ENCODE measurements around the gene MRPL54. TPM values are rescaled to one million over a fixed set of nuclear protein-coding genes. Genes with fewer than 3 reads are reported as not detected.
A peak's percentile ranks its signal among the peaks of the same experiment; 100 is the strongest.

MRPL54 gene
- total and polyA plus RNA-seq, 11 donors, result 58.9 to 153 (median 69.2) TPM

GRCh38 chr19:3759482-3760254 is 2.8 kb upstream of the MRPL54 start:
- H3K9me3 ChIP-seq, result no peaks in the 10 kb centered on the region
- H3K4me3 ChIP-seq, result peak overlapping the region in 1 of 12 donors; percentile 88
- peaks cover 5 to 43% (median 28%) of the 10 kb centered on the region in 12 donors for H3K4me1 ChIP-seq
- intact Hi-C loops (cut with DNase I), result loop anchor here in 6 of 10 donors (5.0 to 10.0 kb wide), 4 partner anchors 63 to 228 kb away; partner anchors contain the start of gene EEF2 (in 5 of the 6)
- peaks cover 0 to 34% (median 32%) of the 10 kb centered on the region in 9 donors for H3K36me3 ChIP-seq
- no peak overlapping the region for H3K27ac ChIP-seq
- TF ChIP-seq CTCF (IDR thresholded peaks at IDR 0.05), result no peak
- no peak for TF ChIP-seq POLR2A (IDR thresholded peaks at IDR 0.05)
- WGBS, 4 donors, result 88 to 94% (median 91%) methylated on average over 8 to 19 of the region's 19 CpGs
- no peak for DNase-seq
- no peak for ATAC-seq
- H3K27me3 ChIP-seq, result no peaks in the 10 kb centered on the region

GRCh38 chr19:3760871-3761361 is 1.6 kb upstream of the MRPL54 start:
- no peak for ATAC-seq
- TF ChIP-seq CTCF (IDR thresholded peaks at IDR 0.05) (no peak), POLR2A (IDR thresholded peaks at IDR 0.05) (no peak)
- no peaks in the 10 kb centered on the region for H3K9me3 ChIP-seq
- peaks cover 0 to 46% (median 38%) of the 10 kb centered on the region in 9 donors for H3K36me3 ChIP-seq
- no peaks in the 10 kb centered on the region for H3K27me3 ChIP-seq
- H3K27ac ChIP-seq, result peak overlapping the region in 11 of 12 donors; percentile 83 to 99 (median 97)
- H3K4me1 ChIP-seq, result peaks cover 5 to 43% (median 28%) of the 10 kb centered on the region in 12 donors
- peak overlapping the region; percentile 69 to 98 (median 90) for H3K4me3 ChIP-seq
- WGBS, 4 donors, result 36 to 44% (median 40%) methylated on average over 7 of the region's 7 CpGs
- intact Hi-C loops (cut with DNase I), result loop anchor here in 6 of 10 donors (5.0 to 10.0 kb wide), 4 partner anchors 61 to 226 kb away; partner anchors contain the start of gene EEF2 (in 5 of the 6)
- no peak for DNase-seq

- Histone ChIP-seq H3K36me3 (peaks cover 0 to 50% (median 35%) of the 10 kb centered on the region in 9 donors), H3K9me3 (no peaks in the 10 kb centered on the region), H3K27me3 (no peaks in the 10 kb centered on the region), H3K27ac (peak within 1 kb of the TSS; percentile 90 to 99 (median 97)), H3K4me1 (peaks cover 5 to 43% (median 28%) of the 10 kb centered on the region in 12 donors), H3K4me3 (peak within 1 kb of the TSS; percentile 69 to 98 (median 90))
- DNase-seq (peak; percentile 90 to 98 (median 93)), ATAC-seq (peak; percentile 27 to 70 (median 58))
- 3 to 7% (median 4%) methylated on average over 25 to 45 of the region's 45 CpGs for WGBS, 4 donors
- TF ChIP-seq CTCF (IDR thresholded peaks at IDR 0.05) (peak; percentile 53 to 97 (median 81)), POLR2A (IDR thresholded peaks at IDR 0.05) (peak in 1 of 2 donors; percentile 85)
- intact Hi-C loops (cut with DNase I), result loop anchor here in 6 of 10 donors (5.0 to 10.0 kb wide), 4 partner anchors 61 to 226 kb away; partner anchors contain the start of gene EEF2 (in 5 of the 6)
These were observed 926 bp upstream of the MRPL54 start, which contains the start of gene APBA3 for GRCh38 chr19:3761382-3762129. Gene APBA3, minus strand, starts transcription at chr19:3761692. Its CDS starts 1,428 bp downstream, at chr19:3760264.

Data from heart left ventricle (tissue), 16 donors.